Measurements from ENCODE around the gene HADHA.
"Not testable (repeated sequence)": the region's sequence is repeated elsewhere in the genome, so short reads cannot be mapped to it uniquely, and the experiment has no call there.

The HADHA gene

DNA sequence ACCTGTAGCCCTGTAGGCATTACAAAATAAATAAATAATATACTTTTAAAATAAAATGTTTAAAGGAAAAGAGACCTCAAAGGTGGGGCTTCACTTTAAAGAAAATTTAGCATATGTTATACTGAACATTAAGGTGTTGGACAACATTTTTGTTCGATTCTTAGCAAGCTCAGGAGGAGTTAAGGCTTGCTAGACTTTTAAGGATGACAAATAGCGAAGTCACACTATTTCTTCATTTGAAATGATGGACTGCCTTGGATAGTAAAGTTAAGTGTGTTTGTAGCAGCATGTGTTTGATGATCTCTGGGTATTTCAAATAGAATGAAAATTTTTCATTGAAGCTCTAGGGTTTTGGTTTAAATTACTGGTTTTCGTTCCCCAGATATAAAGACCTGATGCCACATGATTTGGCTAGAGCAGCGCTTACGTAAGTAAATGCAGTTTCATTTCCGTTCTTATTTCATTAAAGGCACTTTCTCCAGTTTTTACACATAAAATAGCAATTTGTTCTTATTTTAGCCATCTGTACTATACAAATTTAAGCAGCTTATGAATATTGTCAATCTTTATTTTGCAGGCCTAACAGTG is 25.2 kb upstream of the HADHA start:
- Histone ChIP-seq H3K4me3 (ENCODE audit: low read length) (no peak overlapping the region), H3K79me2 (ENCODE audit: low read length) (no peaks in the 10 kb centered on the region), H3F3A (ENCODE audit: insufficient read depth, low read length) (no peaks in the 10 kb centered on the region), H3K9me3 (replicated peaks; ENCODE audit: insufficient read depth, low read length) (no peaks in the 10 kb centered on the region), H2AFZ (ENCODE audit: low read length) (no peak overlapping the region), H3K27me3 (replicated peaks; ENCODE audit: insufficient read depth, low read length) (no peaks in the 10 kb centered on the region), H3K36me3 (replicated peaks; ENCODE audit: insufficient read depth, low read length) (no peaks in the 10 kb centered on the region), H3K4me1 (ENCODE audit: low read length) (no peaks in the 10 kb centered on the region), H3K4me2 (ENCODE audit: low read depth, low read length) (no peak overlapping the region), H3K9ac (ENCODE audit: low read length) (no peak overlapping the region), H4K20me1 (ENCODE audit: insufficient read depth, low read length) (no peaks in the 10 kb centered on the region), H3K27ac (ENCODE audit: low read length) (no peak overlapping the region), H3K9me2 (replicated peaks; ENCODE audit: insufficient read depth, low read length) (no peaks in the 10 kb centered on the region)
- no peak for DNase-seq
- no peak for TF ChIP-seq EZH2phosphoT487 (IDR thresholded peaks at IDR 0.05; ENCODE audit: low read length)
- no peak for TF ChIP-seq EZH2 (optimal IDR thresholded peaks at IDR 0.05; ENCODE audit: low read depth, low read length)
- no peak for TF ChIP-seq CTCF (IDR thresholded peaks at IDR 0.05; ENCODE audit: low read length)

GRCh38 chr2:26268670-26269385 is 24.4 kb upstream of the HADHA start:
- H3K4me2 ChIP-seq (ENCODE audit: low read depth, low read length); H3K27ac ChIP-seq (ENCODE audit: low read length); DNase-seq; H3K4me1 ChIP-seq (ENCODE audit: low read length); H3K9me3 ChIP-seq (replicated peaks; ENCODE audit: insufficient read depth, low read length); H3K79me2 ChIP-seq (ENCODE audit: low read length); H2AFZ ChIP-seq (ENCODE audit: low read length); H3F3A ChIP-seq (ENCODE audit: insufficient read depth, low read length); H3K36me3 ChIP-seq (replicated peaks; ENCODE audit: insufficient read depth, low read length); H3K9ac ChIP-seq (ENCODE audit: low read length); H3K27me3 ChIP-seq (replicated peaks; ENCODE audit: insufficient read depth, low read length); H3K9me2 ChIP-seq (replicated peaks; ENCODE audit: insufficient read depth, low read length); H3K4me3 ChIP-seq (ENCODE audit: low read length); H4K20me1 ChIP-seq (ENCODE audit: insufficient read depth, low read length): not testable (repeated sequence)

DNA sequence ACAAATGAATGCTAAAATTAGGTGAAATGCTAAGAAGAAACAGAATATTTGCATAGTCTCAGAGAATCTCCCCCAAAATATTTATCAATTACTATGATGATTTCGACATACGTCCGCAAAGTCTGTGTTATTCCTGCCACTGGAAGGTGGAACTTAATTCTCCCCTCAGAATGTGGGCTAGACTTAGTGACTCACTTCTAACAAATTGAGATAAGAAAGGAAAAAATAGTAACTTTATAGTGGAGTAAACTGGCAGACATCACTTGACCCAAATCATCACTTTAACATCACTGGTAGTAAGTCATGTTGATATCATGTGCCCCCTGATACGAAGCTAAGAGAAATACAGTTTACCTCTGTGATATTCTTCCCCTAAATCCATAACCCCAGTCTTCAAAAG is 23.8 kb upstream of the HADHA start:
- no peak for DNase-seq
- no peaks in the 10 kb centered on the region for H3K9me2 ChIP-seq (replicated peaks; ENCODE audit: insufficient read depth, low read length)
- no peak overlapping the region for H3K9ac ChIP-seq (ENCODE audit: low read length)
- no peaks in the 10 kb centered on the region for H3F3A ChIP-seq (ENCODE audit: insufficient read depth, low read length)
- H3K27ac ChIP-seq (ENCODE audit: low read length) = no peak overlapping the region
- TF ChIP-seq EZH2 (optimal IDR thresholded peaks at IDR 0.05; ENCODE audit: low read depth, low read length) = no peak
- TF ChIP-seq EZH2phosphoT487 (IDR thresholded peaks at IDR 0.05; ENCODE audit: low read length) = no peak
- no peak for TF ChIP-seq CTCF (IDR thresholded peaks at IDR 0.05; ENCODE audit: low read length)
- H3K4me3 ChIP-seq (ENCODE audit: low read length) = no peak overlapping the region
- H3K4me2 ChIP-seq (ENCODE audit: low read depth, low read length) = no peak overlapping the region
- H3K9me3 ChIP-seq (replicated peaks; ENCODE audit: insufficient read depth, low read length) = no peaks in the 10 kb centered on the region
- no peak overlapping the region for H2AFZ ChIP-seq (ENCODE audit: low read length)
- H4K20me1 ChIP-seq (ENCODE audit: insufficient read depth, low read length) = no peaks in the 10 kb centered on the region
- no peaks in the 10 kb centered on the region for H3K27me3 ChIP-seq (replicated peaks; ENCODE audit: insufficient read depth, low read length)
- H3K79me2 ChIP-seq (ENCODE audit: low read length) = no peaks in the 10 kb centered on the region
- H3K4me1 ChIP-seq (ENCODE audit: low read length) = no peaks in the 10 kb centered on the region
- H3K36me3 ChIP-seq (replicated peaks; ENCODE audit: insufficient read depth, low read length) = no peaks in the 10 kb centered on the region

GRCh38 chr2:26258836-26259235 is 14.4 kb upstream of the HADHA start:
- H3K9me2 ChIP-seq (replicated peaks; ENCODE audit: insufficient read depth, low read length); H3K36me3 ChIP-seq (replicated peaks; ENCODE audit: insufficient read depth, low read length): not testable (repeated sequence)
- peaks cover 17% of the 10 kb centered on the region for H3K79me2 ChIP-seq (ENCODE audit: low read length)

More at GRCh38 chr2:26258836-26259235, 14.4 kb upstream of the HADHA start:
- H3K27ac ChIP-seq (ENCODE audit: low read length); H3F3A ChIP-seq (ENCODE audit: insufficient read depth, low read length); H3K4me1 ChIP-seq (ENCODE audit: low read length); H3K9ac ChIP-seq (ENCODE audit: low read length); DNase-seq; H3K27me3 ChIP-seq (replicated peaks; ENCODE audit: insufficient read depth, low read length); H4K20me1 ChIP-seq (ENCODE audit: insufficient read depth, low read length); H3K9me3 ChIP-seq (replicated peaks; ENCODE audit: insufficient read depth, low read length); H3K4me2 ChIP-seq (ENCODE audit: low read depth, low read length); H2AFZ ChIP-seq (ENCODE audit: low read length); H3K4me3 ChIP-seq (ENCODE audit: low read length): not testable (repeated sequence)
